Endothelial cell of umbilical vein (primary cell): ENCODE results near the gene MAP3K14. TPM values are rescaled to one million over a fixed set of nuclear protein-coding genes. Genes with fewer than 3 reads are reported as not detected.

ENCODE experiments used
- BruUV-seq: library from RNA; stranded (reverse); fragments of 400-500 nt; replicated peaks from 2 replicates; lab custom pipeline; 2021; lab: Mats Ljungman, UMichigan
- CTCF ChIA-PET: fragments of 300-600, 350-600 bp; sonication (Branson Sonifier 250); formaldehyde crosslinking; loops from one replicate; lab custom pipeline; 2021; ENCODE audit warnings: antibody characterized with exemption, inconsistent platforms; lab: Charles Lee
- POLR2A ChIA-PET: fragments of 300-600, 350-600 bp; sonication (Branson Sonifier 250); formaldehyde crosslinking; loops from one replicate; lab custom pipeline; 2021; ENCODE audit warnings: antibody characterized with exemption, inconsistent platforms; lab: Charles Lee
- DNase-seq: peaks from one replicate; pipeline ENCODE4 v3.0.0-alpha.2; 2011; ENCODE audit warnings: low read depth, low spot score
- FAIRE-seq: peaks from 2 replicates; lab custom pipeline; 2011; peaks lifted over from hg19 to GRCh38; lab: Jason Lieb, UNC
- H2AFZ ChIP-seq: 2 replicates; pipeline ENCODE4 v1.6.0; 2012; ENCODE audit warnings: low read depth, low read length, control low read depth, inconsistent platforms
- H3K27ac ChIP-seq: 2 replicates; pipeline ENCODE4 v1.5.1; 2011; ENCODE audit warnings: low read depth, mild to moderate bottlenecking, control low read depth, low read length, moderate library complexity; ENCODE audit not compliant: insufficient read depth
- H3K27me3 ChIP-seq, 2 experiments: 2 replicates each; pipeline versions ENCODE4 v1.6.0 to v1.6.1; 2011; ENCODE audit warnings: low read length in 2 of 2, mixed read lengths in 1 of 2; ENCODE audit not compliant: control insufficient read depth in 2 of 2, insufficient read depth in 2 of 2
- H3K36me3 ChIP-seq, 2 experiments: 2 replicates in 1 of 2; 3 replicates in 1 of 2; pipeline ENCODE4 v1.5.1; 2011; ENCODE audit warnings: low read length in 2 of 2, mild to moderate bottlenecking in 1 of 2, moderate library complexity in 1 of 2; ENCODE audit not compliant: control insufficient read depth in 2 of 2, insufficient read depth in 2 of 2; ENCODE audit errors: extremely low read depth in 1 of 2
- H3K4me1 ChIP-seq: 3 replicates; pipeline ENCODE4 v1.5.1; 2011; ENCODE audit warnings: mild to moderate bottlenecking, low read length; ENCODE audit not compliant: control insufficient read depth, insufficient read depth; ENCODE audit errors: extremely low read depth
- H3K4me2 ChIP-seq: 2 replicates; pipeline ENCODE4 v1.6.1; 2011; ENCODE audit warnings: low read length, control low read depth, mixed read lengths; ENCODE audit not compliant: insufficient read depth
- H3K4me3 ChIP-seq, 3 experiments: fragments of 200-600 bp in 1 of 3; sonication (generic), shearing (Covaris generic) in 1 of 3; replicated peaks in 1 of 3; 2 replicates each; pipeline ENCODE4 v1.5.1; 2011 to 2016; ENCODE audit warnings: control low read depth in 3 of 3, low read length in 3 of 3, mild to moderate bottlenecking in 2 of 3, inconsistent platforms in 1 of 3, low read depth in 1 of 3, moderate library complexity in 1 of 3; ENCODE audit not compliant: insufficient read depth in 1 of 3
- H3K79me2 ChIP-seq: 2 replicates; pipeline ENCODE4 v1.6.0; 2012; ENCODE audit warnings: low read length, inconsistent platforms; ENCODE audit not compliant: control insufficient read depth, insufficient read depth
- H3K9ac ChIP-seq: replicated peaks from 2 replicates; pipeline ENCODE3; 2011; ENCODE audit warnings: low read length, control low read depth; ENCODE audit not compliant: insufficient read depth; ENCODE audit errors: extremely low read depth
- H3K9me1 ChIP-seq: replicated peaks from 3 replicates; pipeline ENCODE4 v1.6.0; 2011; ENCODE audit warnings: mild to moderate bottlenecking, low read length; ENCODE audit not compliant: control insufficient read depth, insufficient read depth; ENCODE audit errors: extremely low read depth
- H3K9me3 ChIP-seq: replicated peaks from 2 replicates; pipeline ENCODE4 v1.5.1; 2012; ENCODE audit warnings: low read length, inconsistent platforms; ENCODE audit not compliant: control insufficient read depth, insufficient read depth
- H4K20me1 ChIP-seq: replicated peaks from 2 replicates; pipeline ENCODE3; 2011; ENCODE audit warnings: mild to moderate bottlenecking, low read length; ENCODE audit not compliant: control insufficient read depth, insufficient read depth; ENCODE audit errors: extremely low read depth
- EZH2 ChIP-seq: IDR thresholded peaks from 2 replicates; pipeline ENCODE4 v1.6.1; 2012; ENCODE audit warnings: borderline replicate concordance, low read depth, mild to moderate bottlenecking, moderate library complexity, low read length, inconsistent platforms; ENCODE audit not compliant: severe bottlenecking
- FOS ChIP-seq: IDR thresholded peaks from 2 replicates; pipeline ENCODE4 v1.6.1; 2011; ENCODE audit warnings: mild to moderate bottlenecking, low read length, moderate library complexity, borderline replicate concordance; ENCODE audit not compliant: insufficient read depth
- GATA2 ChIP-seq: IDR thresholded peaks from 2 replicates; pipeline ENCODE4 v1.7.0; 2011; ENCODE audit warnings: low read depth, mild to moderate bottlenecking, moderate library complexity, mixed read lengths, low read length; ENCODE audit not compliant: insufficient read length, insufficient read depth
- JUN ChIP-seq: IDR thresholded peaks from 2 replicates; pipeline ENCODE4 v1.6.1; 2011; ENCODE audit warnings: borderline replicate concordance, low read depth; ENCODE audit not compliant: insufficient read length, insufficient read depth
- MYC ChIP-seq: IDR thresholded peaks from one replicate; pipeline ENCODE4 v1.6.1; 2011; ENCODE audit warnings: mild to moderate bottlenecking, low read depth, low read length
- POLR2A ChIP-seq: IDR thresholded peaks from 2 replicates; pipeline ENCODE4 v1.6.1; 2012; ENCODE audit warnings: low read depth, mild to moderate bottlenecking, control low read depth, low read length
- POLR2AphosphoS5 ChIP-seq: IDR thresholded peaks from 2 replicates; pipeline ENCODE4 v1.6.1; 2012; ENCODE audit warnings: low read depth, mild to moderate bottlenecking, control low read depth, low read length, moderate library complexity; ENCODE audit not compliant: insufficient read depth
- dilution Hi-C: fragments of 300-500 bp; cut with MboI; formaldehyde crosslinking; loops from one replicate; pipeline ENCODE4 v1.15.0; 2019; ENCODE audit warnings: low sequenced_read_pairs; ENCODE audit not compliant: extremely low pct_ligation_motif_present
- intact Hi-C: fragments of 100-400 bp; cut with micrococcal nuclease; formaldehyde crosslinking; loops from one replicate; pipeline ENCODE4 v1.10.0; 2022
- polyA plus RNA-seq, 4 experiments: library from polyadenylated mRNA; depleted of rRNA in 3 of 4; stranded (reverse) in 3 of 4; unstranded in 1 of 4; fragments of >200 nt; gene quantifications; 2 replicates each; pipeline versions ENCODE4 v1.2.1 to v1.2.3, GENCODE V29; 2011 to 2012; ENCODE audit warnings: missing spikeins in 1 of 4
- total RNA-seq: library from RNA; stranded (reverse); gene quantifications from 2 replicates; pipeline ENCODE4 v1.2.3, GENCODE V29; 2021
- TF ChIP-seq, protein P1 (sequence below): IDR thresholded peaks from 2 replicates; pipeline ENCODE4 v1.6.1; 2011; ENCODE audit not compliant: insufficient read depth, insufficient read length
- TF ChIP-seq, protein P2 (sequence below), 2 donors: IDR thresholded peaks; 1 replicate in 1 of 2; 2 replicates in 1 of 2; pipeline ENCODE4 v1.5.1; 2011; ENCODE audit warnings: low read length in 2 of 2, mild to moderate bottlenecking in 2 of 2, moderate library complexity in 2 of 2, control low read depth in 1 of 2, inconsistent platforms in 1 of 2, low read depth in 1 of 2; ENCODE audit not compliant: insufficient read depth in 1 of 2; ENCODE audit errors: extremely low read depth in 1 of 2

MAP3K14 gene
- total and polyA plus RNA-seq, 2 donors (not counting 3 experiments of a cell fraction or from before 2014, with no cell fraction given) = 5.4 to 9.8 TPM

DNA sequence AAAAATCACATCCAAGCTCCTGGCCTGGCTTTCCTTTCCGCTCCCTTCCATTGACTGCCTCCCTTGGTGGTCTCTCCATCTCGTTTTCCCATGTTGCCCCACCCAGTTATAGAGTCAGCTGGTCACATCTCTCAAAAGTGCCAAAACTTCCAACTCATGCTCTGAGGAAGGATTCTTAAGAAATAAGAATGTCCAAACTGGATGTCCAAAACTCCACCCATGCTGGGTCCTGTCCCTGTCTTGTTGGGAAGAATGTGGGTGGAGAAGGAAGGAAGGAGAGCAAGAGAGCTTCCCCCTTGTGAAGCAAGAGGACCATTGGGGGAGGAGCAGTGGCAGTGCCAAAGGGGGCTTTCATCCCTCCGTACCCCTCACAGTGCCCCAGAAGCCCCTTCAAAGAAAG, 44.6 kb upstream of the MAP3K14 start:
- no peaks in the 10 kb centered on the region for H3K9me1 ChIP-seq
- FAIRE-seq (no peak), DNase-seq (no peak)
- H3K79me2 ChIP-seq = no peaks in the 10 kb centered on the region
- POLR2A ChIA-PET = no interaction called here
- dilution Hi-C loops = no loop called here
- H4K20me1 ChIP-seq = no peaks in the 10 kb centered on the region
- no peak overlapping the region for H3K4me3 ChIP-seq
- TF ChIP-seq, protein P1, sequence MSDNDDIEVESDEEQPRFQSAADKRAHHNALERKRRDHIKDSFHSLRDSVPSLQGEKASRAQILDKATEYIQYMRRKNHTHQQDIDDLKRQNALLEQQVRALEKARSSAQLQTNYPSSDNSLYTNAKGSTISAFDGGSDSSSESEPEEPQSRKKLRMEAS = no peak
- no peak for TF ChIP-seq MYC
- no peak for TF ChIP-seq GATA2
- TF ChIP-seq POLR2A = no peak
- no peak for TF ChIP-seq EZH2
- TF ChIP-seq, protein P2, sequence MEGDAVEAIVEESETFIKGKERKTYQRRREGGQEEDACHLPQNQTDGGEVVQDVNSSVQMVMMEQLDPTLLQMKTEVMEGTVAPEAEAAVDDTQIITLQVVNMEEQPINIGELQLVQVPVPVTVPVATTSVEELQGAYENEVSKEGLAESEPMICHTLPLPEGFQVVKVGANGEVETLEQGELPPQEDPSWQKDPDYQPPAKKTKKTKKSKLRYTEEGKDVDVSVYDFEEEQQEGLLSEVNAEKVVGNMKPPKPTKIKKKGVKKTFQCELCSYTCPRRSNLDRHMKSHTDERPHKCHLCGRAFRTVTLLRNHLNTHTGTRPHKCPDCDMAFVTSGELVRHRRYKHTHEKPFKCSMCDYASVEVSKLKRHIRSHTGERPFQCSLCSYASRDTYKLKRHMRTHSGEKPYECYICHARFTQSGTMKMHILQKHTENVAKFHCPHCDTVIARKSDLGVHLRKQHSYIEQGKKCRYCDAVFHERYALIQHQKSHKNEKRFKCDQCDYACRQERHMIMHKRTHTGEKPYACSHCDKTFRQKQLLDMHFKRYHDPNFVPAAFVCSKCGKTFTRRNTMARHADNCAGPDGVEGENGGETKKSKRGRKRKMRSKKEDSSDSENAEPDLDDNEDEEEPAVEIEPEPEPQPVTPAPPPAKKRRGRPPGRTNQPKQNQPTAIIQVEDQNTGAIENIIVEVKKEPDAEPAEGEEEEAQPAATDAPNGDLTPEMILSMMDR (IDR thresholded peaks at IDR 0.05; ENCODE audit: extremely low read depth in 1 of 2, insufficient read depth in 1 of 2, low read depth in 1 of 2, low read length in 2 of 2) = no peak
- TF ChIP-seq FOS = no peak
- no peak for TF ChIP-seq POLR2AphosphoS5
- no peak for TF ChIP-seq JUN
- H3K27ac ChIP-seq = no peak overlapping the region
- CTCF ChIA-PET = interaction anchor here (0.9 to 3.4 kb wide), 3 partner anchors 16 to 84 kb away, joined by 3 to 12 read pairs (median 3); no protein-coding TSS in a partner anchor
- H3K36me3 ChIP-seq = no peaks in the 10 kb centered on the region
- H3K4me1 ChIP-seq = peaks cover 5% of the 10 kb centered on the region
- no peaks in the 10 kb centered on the region for H3K9me3 ChIP-seq
- no TSS peak for BruUV-seq
- no peak overlapping the region for H2AFZ ChIP-seq
- no peak overlapping the region for H3K4me2 ChIP-seq
- H3K9ac ChIP-seq = no peak overlapping the region
- peaks cover 2 to 7% of the 10 kb centered on the region in 2 experiments for H3K27me3 ChIP-seq
- intact Hi-C loops = no loop called here
